GM18507 (cell line): Measurements from ENCODE around the gene TCTN1.
"Not testable (repeated sequence)": the region's sequence is repeated elsewhere in the genome, so short reads cannot be mapped to it uniquely, and the experiment has no call there.

Experiments
- DNase-seq: peaks from one replicate; pipeline ENCODE4 v3.0.0; 2011; ENCODE audit warnings: low read depth; ENCODE audit not compliant: insufficient read length; ENCODE audit errors: extremely low spot score
- FAIRE-seq: peaks from 2 replicates; lab custom pipeline; 2011; peaks lifted over from hg19 to GRCh38; lab: Jason Lieb, UNC

TCTN1 gene

DNA sequence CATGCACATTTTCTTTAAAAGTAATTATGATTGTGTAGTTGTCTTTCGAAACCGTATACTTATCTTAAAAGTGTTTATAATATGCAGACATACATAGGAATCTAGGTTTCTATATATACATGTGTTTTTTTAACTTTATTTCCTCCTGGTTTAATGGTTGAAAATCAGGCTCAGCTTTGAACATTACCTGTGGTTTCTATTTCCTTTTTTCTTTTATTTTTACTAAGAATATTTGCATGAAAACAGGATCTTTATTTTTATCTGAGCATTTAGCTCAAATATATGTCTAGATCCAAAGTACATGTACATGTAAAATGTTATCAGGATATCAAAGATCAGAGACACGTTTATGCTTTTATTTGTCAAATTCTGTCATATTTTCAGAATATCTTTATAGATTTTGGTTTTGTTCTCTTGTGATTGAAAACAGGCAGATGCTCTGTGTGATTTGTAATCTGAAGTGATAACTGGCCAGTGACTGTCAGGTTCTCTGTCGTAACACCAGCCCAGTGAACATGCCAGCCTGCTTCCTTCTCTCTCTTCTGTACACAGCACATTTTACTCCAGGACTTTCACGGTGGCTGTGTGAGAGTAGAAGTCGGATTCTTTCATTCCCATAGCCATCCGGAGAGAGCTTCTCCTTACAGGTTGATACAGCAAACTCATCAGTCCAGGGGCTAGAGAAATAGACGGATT is 13.7 kb downstream of the TCTN1 start:
- FAIRE-seq, result peak; percentile 69

DNA sequence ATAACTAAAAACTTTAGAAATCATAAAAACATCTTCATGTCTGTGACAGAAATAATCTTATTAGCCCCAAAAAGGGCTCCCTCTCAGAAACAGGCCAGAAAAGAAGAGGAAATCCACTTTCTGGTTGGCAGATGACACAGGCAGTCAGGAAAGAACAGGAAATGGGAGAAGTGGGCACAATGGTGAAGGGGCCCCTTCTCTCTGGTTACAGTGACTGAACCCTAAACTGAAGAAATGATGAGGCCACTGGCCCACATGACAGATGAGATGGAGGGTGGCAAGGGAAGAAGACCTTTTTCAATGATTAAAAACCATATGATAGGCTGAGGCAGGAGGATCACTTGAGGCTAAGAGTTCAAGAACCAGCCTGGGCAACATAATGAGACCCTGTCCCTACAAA is 21.1 kb downstream of the TCTN1 start:
- DNase-seq, result no peak
- no peak for FAIRE-seq

More for the DNA sequence above, 13.7 kb downstream of the TCTN1 start:
- DNase-seq, result no peak

GRCh38 chr12:110636516-110636915 is 22.6 kb downstream of the TCTN1 start:
- DNase-seq (no peak), FAIRE-seq (peak; percentile 64)

DNA sequence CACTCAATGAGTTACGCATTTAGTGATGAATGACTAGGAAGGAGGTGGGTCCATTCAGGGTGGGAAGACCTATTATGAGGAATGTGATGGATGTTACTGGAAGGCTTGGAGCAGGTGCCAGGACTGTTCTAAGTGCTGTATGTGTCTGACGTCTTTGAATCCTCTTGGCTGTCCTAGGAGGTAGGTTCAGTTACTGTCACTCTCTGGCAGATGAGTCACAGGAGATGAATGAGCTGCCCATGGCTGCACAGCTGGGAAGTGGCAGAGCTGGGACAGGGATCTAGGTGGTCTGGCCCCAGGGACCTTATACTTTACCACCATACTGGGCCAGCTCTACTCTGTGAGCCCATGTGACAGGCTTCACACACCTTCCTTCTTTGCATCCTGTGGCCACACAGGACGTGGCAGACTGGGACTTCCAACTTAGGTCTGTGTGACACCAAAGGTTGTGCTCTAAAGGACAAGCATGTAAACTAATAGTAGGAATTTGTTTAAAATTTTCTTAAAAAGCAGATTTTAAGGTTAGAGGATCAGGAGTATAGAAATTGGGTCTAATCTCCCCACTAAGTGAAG is 24.0 kb downstream of the TCTN1 start:
- FAIRE-seq, result peak; percentile 45
- DNase-seq, result no peak

DNA sequence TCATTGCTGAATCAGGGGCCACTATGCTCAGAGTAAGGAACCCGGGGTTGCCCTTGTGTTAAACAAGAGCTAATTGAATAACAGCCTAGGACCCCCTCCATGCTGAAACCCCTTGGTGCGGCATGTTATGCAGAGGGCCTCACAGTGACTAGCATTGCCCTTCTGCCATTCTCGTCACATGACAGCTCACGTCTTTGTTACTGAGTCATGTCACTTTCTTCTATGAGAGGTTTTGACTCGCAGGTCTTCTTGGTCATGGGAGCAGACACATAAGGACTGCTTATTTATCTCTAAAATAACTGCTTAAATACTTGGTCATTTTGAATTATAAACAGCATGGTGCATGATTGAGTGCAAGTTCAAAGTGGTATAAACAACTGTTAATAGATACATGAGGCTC is 24.9 kb downstream of the TCTN1 start:
- FAIRE-seq (no peak), DNase-seq (no peak)

- FAIRE-seq, result peak; percentile 33
- DNase-seq, result no peak
Measured at GRCh38 chr12:110639336-110640141, 25.6 kb downstream of the TCTN1 start.

GRCh38 chr12:110640275-110641025 is 26.5 kb downstream of the TCTN1 start:
- DNase-seq (no peak), FAIRE-seq (no peak)

- no peak for DNase-seq
Measured at GRCh38 chr12:110641521-110641920, 27.6 kb downstream of the TCTN1 start.

GRCh38 chr12:110647631-110648040 is 33.7 kb downstream of the TCTN1 start:
- DNase-seq (no peak), FAIRE-seq (peak; percentile 68)

More at GRCh38 chr12:110641521-110641920, 27.6 kb downstream of the TCTN1 start:
- no peak for FAIRE-seq

DNA sequence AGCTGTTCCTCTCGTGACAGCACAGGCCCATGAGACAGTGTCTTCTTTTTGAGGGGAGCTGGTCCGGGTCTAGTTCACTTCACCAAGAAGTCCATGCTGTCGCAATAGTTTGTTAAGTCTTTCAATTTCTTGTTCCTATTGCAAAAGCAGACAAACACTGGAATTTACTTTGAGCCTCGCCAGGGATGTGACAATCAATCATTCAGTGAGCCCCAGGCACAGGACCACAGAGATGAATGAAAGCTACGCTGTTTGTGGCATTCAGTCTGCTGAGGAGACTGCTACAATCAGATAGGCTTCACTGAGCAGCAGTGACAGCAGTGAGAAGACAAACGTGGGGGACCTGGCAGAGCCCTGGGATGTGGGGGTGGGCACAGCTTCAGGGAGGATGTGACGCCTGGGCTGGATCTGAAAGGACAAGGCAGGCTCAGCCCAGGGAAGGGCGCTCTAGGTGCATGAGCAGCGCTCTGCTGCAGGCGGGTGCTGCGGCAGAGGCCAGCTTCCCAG is 35.5 kb downstream of the TCTN1 start:
- DNase-seq (no peak), FAIRE-seq (no peak)

DNA sequence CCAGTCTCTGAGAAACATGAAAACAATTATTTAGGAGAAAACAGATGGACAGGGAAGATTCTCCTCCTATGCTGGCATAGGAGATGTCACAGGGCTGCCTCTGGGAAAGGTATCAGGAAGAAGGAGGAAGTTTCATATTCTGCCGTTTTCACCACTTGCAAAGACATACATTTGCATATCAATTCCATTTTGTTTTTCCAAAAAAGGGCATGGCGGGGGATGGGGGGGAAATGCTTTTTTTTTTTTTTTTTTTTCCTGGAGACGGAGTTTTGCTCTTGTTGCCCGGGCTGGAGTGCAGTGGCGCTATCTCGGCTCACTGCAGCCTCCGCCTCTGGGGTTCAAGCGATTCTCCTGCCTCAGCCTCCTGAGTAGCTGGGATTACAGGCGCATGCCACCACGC is 40.3 kb downstream of the TCTN1 start:
- DNase-seq, FAIRE-seq: not testable (repeated sequence)

GRCh38 chr12:110656071-110656655 is 42.2 kb downstream of the TCTN1 start:
- FAIRE-seq (no peak), DNase-seq (no peak)

- DNase-seq (no peak), FAIRE-seq (no peak)
Measured at GRCh38 chr12:110657747-110658146, 43.8 kb downstream of the TCTN1 start.

- DNase-seq, result no peak
- FAIRE-seq, result no peak
Measured at GRCh38 chr12:110658242-110658641, 44.3 kb downstream of the TCTN1 start.

GRCh38 chr12:110658878-110659277 is 44.9 kb downstream of the TCTN1 start:
- DNase-seq (no peak), FAIRE-seq (no peak)

- DNase-seq, result peak; percentile 72
- FAIRE-seq, result peak; percentile 100
Measured at GRCh38 chr12:110661337-110661972, 47.5 kb downstream of the TCTN1 start.

DNA sequence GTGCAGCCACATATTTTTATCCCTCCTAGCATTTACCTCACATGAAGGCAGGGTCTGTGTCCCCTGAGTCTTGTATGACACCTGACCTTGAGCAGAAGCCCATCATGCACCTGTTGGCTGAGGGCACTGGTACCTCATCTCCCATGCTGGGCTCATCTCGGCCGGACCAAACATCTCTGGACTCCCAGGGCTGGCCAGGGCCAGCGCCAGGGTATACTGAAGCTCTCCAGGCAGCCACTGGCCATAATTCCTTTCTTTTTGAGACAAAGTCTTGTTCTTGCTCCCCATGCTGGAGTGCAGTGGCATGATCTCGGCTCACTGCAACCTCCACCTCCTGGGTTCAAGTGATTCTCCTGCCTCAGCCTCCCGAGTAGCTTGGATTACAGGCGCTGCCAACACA is 53.0 kb downstream of the TCTN1 start:
- FAIRE-seq (no peak), DNase-seq (no peak)

GRCh38 chr12:110667671-110668070 is 53.7 kb downstream of the TCTN1 start:
- no peak for DNase-seq
- peak; percentile 21 for FAIRE-seq
